BLaER1 treated with 17β-estradiol and CSF1 and Interleukin-3, amounts not matched to agents 10 nM and 100 nM (cell line): ENCODE data around the gene NF2.

Experiments used
- H3K27ac ChIP-seq, 11 experiments: shearing (Covaris generic); formaldehyde crosslinking; 2 replicates each; pipeline ENCODE4 v1.8.1; 2022
- H3K27me3 ChIP-seq, 11 experiments: shearing (Covaris generic); formaldehyde crosslinking; 2 replicates each; pipeline ENCODE4 v1.8.1; 2022
- H3K36me3 ChIP-seq, 11 experiments: shearing (Covaris generic); formaldehyde crosslinking; 2 replicates each; pipeline ENCODE4 v1.8.1; 2022
- H3K4me1 ChIP-seq, 10 experiments: shearing (Covaris generic); formaldehyde crosslinking; 2 replicates each; pipeline ENCODE4 v1.8.1; 2022
- H3K4me2 ChIP-seq, 11 experiments: shearing (Covaris generic); formaldehyde crosslinking; 2 replicates each; pipeline ENCODE4 v1.8.1; 2022
- H3K4me3 ChIP-seq, 10 experiments: shearing (Covaris generic); formaldehyde crosslinking; 2 replicates each; pipeline ENCODE4 v1.8.1; 2022
- H3K9ac ChIP-seq, 11 experiments: shearing (Covaris generic); formaldehyde crosslinking; 2 replicates each; pipeline ENCODE4 v1.8.1; 2022
- H3K9me3 ChIP-seq, 11 experiments: shearing (Covaris generic); formaldehyde crosslinking; replicated peaks in 1 of 11; 2 replicates each; pipeline ENCODE4 v1.8.1; 2022
- H4K20me1 ChIP-seq, 11 experiments: shearing (Covaris generic); formaldehyde crosslinking; 2 replicates each; pipeline ENCODE4 v1.8.1; 2022
- Cebpa-rat ChIP-seq, 11 experiments: shearing (Covaris generic); IDR thresholded peaks; 2 replicates each; pipeline ENCODE4 v1.8.1; 2022

NF2 gene

DNA sequence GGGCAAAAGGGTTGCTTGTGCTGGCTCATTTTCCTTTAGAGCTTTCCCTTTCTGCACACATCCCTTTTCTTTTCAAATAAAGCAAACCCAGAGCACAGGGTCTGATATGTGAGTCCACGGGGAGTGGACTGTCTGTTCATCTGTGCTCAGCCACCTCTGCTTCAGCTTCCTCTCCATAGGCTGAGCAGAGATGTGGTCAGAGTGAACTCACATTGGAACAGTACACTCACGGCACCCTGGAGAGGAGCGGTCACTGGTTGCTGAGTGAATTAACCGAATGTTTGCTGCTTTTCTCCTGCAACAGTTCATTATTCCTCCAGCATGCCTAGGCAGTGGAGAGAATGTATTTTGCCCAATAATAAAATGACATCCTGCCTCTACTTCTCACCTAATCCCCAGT lies 80.1 kb downstream of the NF2 start:
- peaks cover 0 to 5% (median 0%) of the 10 kb centered on the region in 10 experiments; a peak in 1 of 20 replicates for H3K4me1 ChIP-seq
- H3K4me2 ChIP-seq, result no peak overlapping the region
- peaks cover 0 to 32% (median 0%) of the 10 kb centered on the region in 11 experiments; a peak in 7 of 22 replicates for H4K20me1 ChIP-seq
- no peak overlapping the region for H3K4me3 ChIP-seq
- TF ChIP-seq Cebpa-rat (IDR thresholded peaks at IDR 0.05), result no peak
- no peaks in the 10 kb centered on the region for H3K27me3 ChIP-seq
- no peaks in the 10 kb centered on the region for H3K9me3 ChIP-seq
- H3K9ac ChIP-seq, result no peak overlapping the region
- H3K36me3 ChIP-seq, result peaks cover 72 to 100% (median 99%) of the 10 kb centered on the region in 11 experiments
- no peak overlapping the region for H3K27ac ChIP-seq

- Histone ChIP-seq H3K27ac (no peak overlapping the region), H3K4me3 (no peak overlapping the region), H3K4me2 (no peak overlapping the region), H3K9me3 (no peaks in the 10 kb centered on the region), H3K36me3 (peaks cover 65 to 97% (median 93%) of the 10 kb centered on the region in 11 experiments), H3K4me1 (peaks cover 0 to 11% (median 2%) of the 10 kb centered on the region in 10 experiments; a peak in 6 of 20 replicates), H3K9ac (no peak overlapping the region), H4K20me1 (peaks cover 0 to 39% (median 3%) of the 10 kb centered on the region in 11 experiments; a peak in 11 of 22 replicates), H3K27me3 (no peaks in the 10 kb centered on the region)
- TF ChIP-seq Cebpa-rat (IDR thresholded peaks at IDR 0.05), result no peak
Observed at GRCh38 chr22:29684244-29684643, 80.8 kb downstream of the NF2 start.

DNA sequence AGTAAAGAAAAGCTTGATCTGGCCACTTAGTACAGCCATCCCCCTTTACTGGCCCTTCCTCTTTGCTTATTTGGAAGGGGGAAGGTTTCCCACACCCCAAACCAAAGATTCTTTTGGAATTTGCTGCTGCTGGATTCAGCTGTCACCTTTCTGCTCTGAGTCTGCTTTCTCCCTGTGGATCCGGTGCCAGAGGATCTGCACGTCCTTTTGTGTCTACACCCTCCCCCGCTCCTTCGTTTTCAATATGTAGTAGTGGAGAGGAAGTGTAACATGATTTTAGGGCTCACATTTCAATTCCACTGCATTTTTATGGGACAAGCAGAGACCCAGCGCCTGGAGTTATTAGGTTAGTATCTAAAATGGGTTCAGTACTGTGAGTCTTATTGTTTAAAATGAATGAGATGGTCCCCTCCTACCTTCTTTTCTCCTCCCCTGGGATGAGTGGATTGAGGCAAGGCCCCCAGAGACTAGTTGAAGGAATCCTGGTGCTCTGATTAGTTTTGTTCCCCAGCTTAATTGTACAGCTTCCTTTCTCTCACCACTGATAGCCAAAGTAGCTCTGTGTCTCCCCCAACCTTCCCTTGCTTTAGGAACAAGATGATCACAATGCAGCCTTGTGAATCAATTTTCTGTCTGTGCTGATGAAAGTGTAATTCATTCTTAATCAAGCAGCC lies 85.9 kb downstream of the NF2 start:
- no peak for TF ChIP-seq Cebpa-rat (IDR thresholded peaks at IDR 0.05)
- Histone ChIP-seq H3K9ac (no peak overlapping the region; a peak in 1 of 22 replicates), H4K20me1 (peaks cover 5 to 74% (median 29%) of the 10 kb centered on the region in 11 experiments; a peak in 16 of 22 replicates), H3K27me3 (no peaks in the 10 kb centered on the region), H3K4me2 (peak overlapping the region in 3 of 11 experiments; percentile 3 to 20 (median 8); a peak in 4 of 22 replicates), H3K27ac (no peak overlapping the region), H3K4me1 (peaks cover 0 to 51% (median 39%) of the 10 kb centered on the region in 10 experiments; a peak in 15 of 20 replicates), H3K36me3 (peaks cover 28 to 88% (median 73%) of the 10 kb centered on the region in 11 experiments), H3K4me3 (no peak overlapping the region), H3K9me3 (no peaks in the 10 kb centered on the region)

GRCh38 chr22:29689880-29690213 lies 86.4 kb downstream of the NF2 start:
- peaks cover 27 to 89% (median 73%) of the 10 kb centered on the region in 11 experiments for H3K36me3 ChIP-seq

DNA sequence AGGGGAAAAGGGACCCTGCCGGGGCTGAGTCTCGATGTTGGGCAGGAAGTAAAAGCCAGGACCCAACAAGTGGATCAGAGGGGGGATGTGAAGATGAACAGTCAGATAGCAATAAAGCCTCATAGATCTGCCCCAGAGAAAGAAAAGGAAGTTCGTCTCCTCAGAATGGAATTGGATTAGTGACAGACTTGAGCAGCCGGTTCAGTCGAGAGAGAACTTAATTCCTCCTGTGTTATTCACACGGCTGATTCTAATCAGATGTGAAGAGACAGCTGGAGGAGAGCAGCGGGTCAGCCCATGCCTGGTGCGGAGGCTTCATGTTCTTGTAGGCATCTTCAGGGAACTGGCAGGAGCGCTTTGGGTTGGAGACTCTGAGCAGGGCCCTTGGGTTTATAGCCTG lies 87.0 kb downstream of the NF2 start:
- peaks cover 5 to 80% (median 29%) of the 10 kb centered on the region in 11 experiments; a peak in 16 of 22 replicates for H4K20me1 ChIP-seq
- H3K27me3 ChIP-seq, result no peaks in the 10 kb centered on the region
- no peaks in the 10 kb centered on the region for H3K9me3 ChIP-seq
- no peak for TF ChIP-seq Cebpa-rat (IDR thresholded peaks at IDR 0.05)
- peak overlapping the region in 2 of 11 experiments; percentile 3 to 8; a peak in 3 of 22 replicates for H3K4me2 ChIP-seq
- H3K4me1 ChIP-seq, result peaks cover 0 to 55% (median 43%) of the 10 kb centered on the region in 10 experiments; a peak in 16 of 20 replicates
- no peak overlapping the region for H3K4me3 ChIP-seq
- H3K27ac ChIP-seq, result no peak overlapping the region
- H3K36me3 ChIP-seq, result peaks cover 27 to 89% (median 74%) of the 10 kb centered on the region in 11 experiments
- H3K9ac ChIP-seq, result 0 out of 22 replicates have a peak overlapping the region, but pooled peaks of 1 of the 11 experiments have one; percentile 31

More at GRCh38 chr22:29689880-29690213, 86.4 kb downstream of the NF2 start:
- Histone ChIP-seq H3K9ac (no peak overlapping the region; a peak in 1 of 22 replicates), H3K27me3 (no peaks in the 10 kb centered on the region), H3K4me2 (peak overlapping the region in 4 of 11 experiments; percentile 3 to 20 (median 6); a peak in 4 of 22 replicates), H3K4me3 (no peak overlapping the region), H4K20me1 (peaks cover 5 to 74% (median 29%) of the 10 kb centered on the region in 11 experiments; a peak in 16 of 22 replicates), H3K9me3 (no peaks in the 10 kb centered on the region), H3K27ac (no peak overlapping the region), H3K4me1 (peaks cover 0 to 51% (median 39%) of the 10 kb centered on the region in 10 experiments; a peak in 15 of 20 replicates)
- TF ChIP-seq Cebpa-rat (IDR thresholded peaks at IDR 0.05), result no peak

GRCh38 chr22:29691636-29692326 lies 88.3 kb downstream of the NF2 start:
- no peaks in the 10 kb centered on the region for H3K27me3 ChIP-seq
- no peak overlapping the region for H3K4me3 ChIP-seq
- TF ChIP-seq Cebpa-rat (IDR thresholded peaks at IDR 0.05), result no peak
- H3K4me2 ChIP-seq, result peak overlapping the region in 8 of 11 experiments; percentile 27 to 75 (median 52); a peak in 13 of 22 replicates
- peaks cover 29 to 82% (median 69%) of the 10 kb centered on the region in 11 experiments for H3K36me3 ChIP-seq
- peak overlapping the region in 3 of 11 experiments; percentile 2 to 33 (median 9); a peak in 3 of 22 replicates for H3K9ac ChIP-seq
- 0 out of 22 replicates have a peak overlapping the region, but pooled peaks of 1 of the 11 experiments have one; percentile 15 for H3K27ac ChIP-seq
- no peaks in the 10 kb centered on the region for H3K9me3 ChIP-seq
- H3K4me1 ChIP-seq, result peaks cover 9 to 68% (median 56%) of the 10 kb centered on the region in 10 experiments; a peak in 19 of 20 replicates
- H4K20me1 ChIP-seq, result peaks cover 5 to 78% (median 29%) of the 10 kb centered on the region in 11 experiments; a peak in 16 of 22 replicates

GRCh38 chr22:29692327-29692640 lies 88.9 kb downstream of the NF2 start:
- TF ChIP-seq Cebpa-rat (IDR thresholded peaks at IDR 0.05), result no peak
- Histone ChIP-seq H3K27ac (0 out of 22 replicates have a peak overlapping the region, but pooled peaks of 1 of the 11 experiments have one; percentile 15), H3K9me3 (no peaks in the 10 kb centered on the region), H3K27me3 (no peaks in the 10 kb centered on the region), H3K9ac (peak overlapping the region in 3 of 11 experiments; percentile 4 to 49 (median 33); a peak in 4 of 22 replicates), H3K4me3 (no peak overlapping the region; a peak in 1 of 20 replicates), H3K4me2 (peak overlapping the region in 8 of 11 experiments; percentile 27 to 75 (median 52); a peak in 13 of 22 replicates), H4K20me1 (peaks cover 5 to 73% (median 29%) of the 10 kb centered on the region in 11 experiments; a peak in 16 of 22 replicates), H3K4me1 (peaks cover 9 to 73% (median 61%) of the 10 kb centered on the region in 10 experiments; a peak in 19 of 20 replicates), H3K36me3 (peaks cover 29 to 80% (median 70%) of the 10 kb centered on the region in 11 experiments)

GRCh38 chr22:29693161-29693560 lies 89.7 kb downstream of the NF2 start:
- H3K4me1 ChIP-seq, result peaks cover 9 to 82% (median 69%) of the 10 kb centered on the region in 10 experiments; a peak in 19 of 20 replicates
- peaks cover 5 to 70% (median 29%) of the 10 kb centered on the region in 11 experiments; a peak in 16 of 22 replicates for H4K20me1 ChIP-seq
- H3K36me3 ChIP-seq, result peaks cover 29 to 79% (median 62%) of the 10 kb centered on the region in 11 experiments
- no peaks in the 10 kb centered on the region for H3K27me3 ChIP-seq
- H3K4me3 ChIP-seq, result no peak overlapping the region
- no peaks in the 10 kb centered on the region for H3K9me3 ChIP-seq
- H3K4me2 ChIP-seq, result peak overlapping the region in 4 of 11 experiments; percentile 54 to 75 (median 68); a peak in 8 of 22 replicates
- no peak overlapping the region; a peak in 1 of 22 replicates for H3K27ac ChIP-seq
- no peak for TF ChIP-seq Cebpa-rat (IDR thresholded peaks at IDR 0.05)
- peak overlapping the region in 2 of 11 experiments; percentile 33 to 49; a peak in 1 of 22 replicates for H3K9ac ChIP-seq
